GM21390 (cell line): Measurements from ENCODE around the gene ARHGAP29.
"Not testable (repeated sequence)": the region's sequence is repeated elsewhere in the genome, so short reads cannot be mapped to it uniquely, and the experiment has no call there.

ENCODE experiments used
- ATAC-seq: cut with Tn5 transposase; IDR thresholded peaks from one replicate; pipeline ENCODE4 v1.9.1; 2021; ENCODE audit not compliant: unreplicated experiment

Gene ARHGAP29

GRCh38 chr1:94183197-94183815 is 54.1 kb downstream of the ARHGAP29 start:
- ATAC-seq: no peak

GRCh38 chr1:94182191-94182590 is 55.2 kb downstream of the ARHGAP29 start:
- ATAC-seq: no peak

GRCh38 chr1:94180650-94181049 is 56.7 kb downstream of the ARHGAP29 start:
- no peak for ATAC-seq

- no peak for ATAC-seq
Observed at GRCh38 chr1:94178901-94179300, 58.5 kb downstream of the ARHGAP29 start.

GRCh38 chr1:94169126-94169525 is 68.3 kb downstream of the ARHGAP29 start:
- ATAC-seq: no peak

- no peak for ATAC-seq
Observed at GRCh38 chr1:94165843-94166242, 71.5 kb downstream of the ARHGAP29 start.

- not testable (repeated sequence) for ATAC-seq
Observed at GRCh38 chr1:94164885-94165284, 72.5 kb downstream of the ARHGAP29 start.

GRCh38 chr1:94164121-94164520 is 73.3 kb downstream of the ARHGAP29 start:
- not testable (repeated sequence) for ATAC-seq

- ATAC-seq: not testable (repeated sequence)
Observed at GRCh38 chr1:94163249-94163648, 74.1 kb downstream of the ARHGAP29 start.

GRCh38 chr1:94160811-94161210 is 76.6 kb downstream of the ARHGAP29 start:
- ATAC-seq: no peak

GRCh38 chr1:94156096-94156625 is 81.2 kb downstream of the ARHGAP29 start:
- no peak for ATAC-seq

GRCh38 chr1:94154989-94155388 is 82.4 kb downstream of the ARHGAP29 start:
- no peak for ATAC-seq

- ATAC-seq: no peak
Observed at GRCh38 chr1:94153133-94153532, 84.3 kb downstream of the ARHGAP29 start.

GRCh38 chr1:94149166-94149565 is 88.2 kb downstream of the ARHGAP29 start:
- not testable (repeated sequence) for ATAC-seq

GRCh38 chr1:94146273-94146672 is 91.1 kb downstream of the ARHGAP29 start:
- ATAC-seq: no peak

GRCh38 chr1:94144836-94145235 is 92.5 kb downstream of the ARHGAP29 start:
- ATAC-seq: no peak

- ATAC-seq: no peak
Observed at GRCh38 chr1:94143809-94144176, 93.6 kb downstream of the ARHGAP29 start.

- no peak for ATAC-seq
Observed at GRCh38 chr1:94143173-94143808, 94.1 kb downstream of the ARHGAP29 start.

GRCh38 chr1:94142583-94142982 is 94.8 kb downstream of the ARHGAP29 start:
- no peak for ATAC-seq

GRCh38 chr1:94142022-94142421 is 95.4 kb downstream of the ARHGAP29 start:
- no peak for ATAC-seq

- no peak for ATAC-seq
Observed at GRCh38 chr1:94132111-94132510, 105.3 kb downstream of the ARHGAP29 start.

- no peak for ATAC-seq
Observed at GRCh38 chr1:94130851-94131595, 106.4 kb downstream of the ARHGAP29 start.
